Measurements from ENCODE around the gene STX3. TPM values are rescaled to one million over a fixed set of nuclear protein-coding genes. Genes with fewer than 3 reads are reported as not detected.

The STX3 gene
- total RNA-seq, 2 donors from 2014 or later, result 20.8 to 58.5 TPM

DNA sequence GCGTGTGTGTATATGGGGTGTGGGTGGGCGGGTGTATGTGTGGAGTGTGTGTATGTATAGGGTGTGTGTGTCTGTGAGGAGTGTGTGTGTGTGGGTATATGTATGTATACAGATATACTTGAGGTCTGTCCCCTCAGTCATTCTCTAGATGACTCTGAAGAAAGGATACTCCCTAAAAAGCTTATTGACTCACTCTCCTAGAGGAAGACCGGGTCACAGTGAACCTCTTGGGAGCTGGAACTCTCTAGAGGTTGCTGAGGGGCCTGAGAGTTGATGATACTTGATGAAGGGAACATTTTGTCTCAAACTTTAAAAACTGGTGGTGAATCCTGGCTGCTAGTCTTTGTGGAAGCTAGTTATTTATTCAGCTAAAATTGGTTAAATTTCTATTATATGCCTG, 15.1 kb downstream of the STX3 start:
- no peaks in the 10 kb centered on the region for H3K4me1 ChIP-seq (replicated peaks)
- intact Hi-C loops (cut with DNase I), result no loop called here
- 92% methylated on average over 3 of the region's 3 CpGs for WGBS
- TF ChIP-seq POLR2A (IDR thresholded peaks at IDR 0.05), result no peak
- no peak for TF ChIP-seq POLR2AphosphoS5 (IDR thresholded peaks at IDR 0.05)
- TF ChIP-seq, protein P1, sequence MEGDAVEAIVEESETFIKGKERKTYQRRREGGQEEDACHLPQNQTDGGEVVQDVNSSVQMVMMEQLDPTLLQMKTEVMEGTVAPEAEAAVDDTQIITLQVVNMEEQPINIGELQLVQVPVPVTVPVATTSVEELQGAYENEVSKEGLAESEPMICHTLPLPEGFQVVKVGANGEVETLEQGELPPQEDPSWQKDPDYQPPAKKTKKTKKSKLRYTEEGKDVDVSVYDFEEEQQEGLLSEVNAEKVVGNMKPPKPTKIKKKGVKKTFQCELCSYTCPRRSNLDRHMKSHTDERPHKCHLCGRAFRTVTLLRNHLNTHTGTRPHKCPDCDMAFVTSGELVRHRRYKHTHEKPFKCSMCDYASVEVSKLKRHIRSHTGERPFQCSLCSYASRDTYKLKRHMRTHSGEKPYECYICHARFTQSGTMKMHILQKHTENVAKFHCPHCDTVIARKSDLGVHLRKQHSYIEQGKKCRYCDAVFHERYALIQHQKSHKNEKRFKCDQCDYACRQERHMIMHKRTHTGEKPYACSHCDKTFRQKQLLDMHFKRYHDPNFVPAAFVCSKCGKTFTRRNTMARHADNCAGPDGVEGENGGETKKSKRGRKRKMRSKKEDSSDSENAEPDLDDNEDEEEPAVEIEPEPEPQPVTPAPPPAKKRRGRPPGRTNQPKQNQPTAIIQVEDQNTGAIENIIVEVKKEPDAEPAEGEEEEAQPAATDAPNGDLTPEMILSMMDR (IDR thresholded peaks at IDR 0.05), result no peak
- DNase-seq (ENCODE audit: low spot score), result no peak
- no peaks in the 10 kb centered on the region for H3K9me3 ChIP-seq
- H3K36me3 ChIP-seq, result no peaks in the 10 kb centered on the region
- no peaks in the 10 kb centered on the region for H3K27me3 ChIP-seq (replicated peaks; ENCODE audit: insufficient read depth)
- H3K4me3 ChIP-seq, result no peak overlapping the region
- H3K27ac ChIP-seq, result no peak overlapping the region

DNA sequence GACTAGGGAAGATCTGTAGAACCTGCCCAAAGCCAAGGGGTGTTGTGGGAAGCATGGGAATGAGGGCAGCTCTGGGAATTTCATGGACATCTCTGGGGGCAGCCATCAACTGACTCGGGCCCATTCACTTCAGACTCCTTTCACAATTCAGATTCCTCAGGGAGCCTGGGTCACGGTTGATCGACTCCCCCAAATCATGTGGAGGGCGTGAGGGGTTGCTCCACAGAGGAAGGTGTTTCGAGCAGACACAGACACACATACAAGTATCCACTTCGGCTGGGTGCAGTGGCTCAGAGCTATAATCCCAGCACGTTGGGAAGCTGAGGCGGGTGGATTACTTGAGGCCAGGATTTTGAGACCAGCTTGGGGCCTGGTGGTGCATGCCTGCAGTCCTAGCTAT, 15.7 kb downstream of the STX3 start:
- Histone ChIP-seq H3K36me3 (no peaks in the 10 kb centered on the region), H3K4me3 (no peak overlapping the region), H3K9me3 (no peaks in the 10 kb centered on the region), H3K27me3 (replicated peaks; ENCODE audit: insufficient read depth) (no peaks in the 10 kb centered on the region), H3K4me1 (replicated peaks) (no peaks in the 10 kb centered on the region), H3K27ac (no peak overlapping the region)
- intact Hi-C loops (cut with DNase I), result no loop called here
- no peak for TF ChIP-seq POLR2AphosphoS5 (IDR thresholded peaks at IDR 0.05)
- no peak for DNase-seq (ENCODE audit: low spot score)
- WGBS, result 90% methylated on average over 8 of the region's 8 CpGs

DNA sequence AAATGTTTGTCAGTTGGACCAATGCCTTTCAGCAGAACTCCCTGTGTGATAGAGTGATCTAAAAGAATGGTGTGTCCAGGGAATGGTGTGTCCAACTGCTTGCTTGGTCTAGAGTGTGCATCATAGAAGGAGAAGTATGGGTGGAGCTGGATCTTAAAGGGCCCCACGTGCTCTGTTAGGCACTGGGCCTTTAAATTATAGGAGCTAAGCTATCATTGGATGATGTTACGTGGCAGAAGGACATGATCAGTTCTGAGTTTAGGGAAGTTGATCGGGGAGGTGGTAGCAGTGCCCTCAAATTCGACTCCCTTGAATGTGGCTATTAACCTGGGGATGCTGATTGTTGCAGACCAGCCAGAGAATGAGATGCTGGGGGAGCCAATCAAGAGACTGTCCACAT, 16.4 kb downstream of the STX3 start:
- Histone ChIP-seq H3K4me1 (replicated peaks) (no peaks in the 10 kb centered on the region), H3K27ac (no peak overlapping the region), H3K4me3 (no peak overlapping the region), H3K27me3 (replicated peaks; ENCODE audit: insufficient read depth) (no peaks in the 10 kb centered on the region), H3K9me3 (no peaks in the 10 kb centered on the region), H3K36me3 (no peaks in the 10 kb centered on the region)
- intact Hi-C loops (cut with DNase I), result no loop called here
- DNase-seq (ENCODE audit: low spot score), result no peak
- 84% methylated on average over 4 of the region's 4 CpGs for WGBS
- TF ChIP-seq POLR2AphosphoS5 (IDR thresholded peaks at IDR 0.05), result no peak
- no peak for TF ChIP-seq POLR2A (IDR thresholded peaks at IDR 0.05)
- TF ChIP-seq, protein P1 (IDR thresholded peaks at IDR 0.05), result no peak

DNA sequence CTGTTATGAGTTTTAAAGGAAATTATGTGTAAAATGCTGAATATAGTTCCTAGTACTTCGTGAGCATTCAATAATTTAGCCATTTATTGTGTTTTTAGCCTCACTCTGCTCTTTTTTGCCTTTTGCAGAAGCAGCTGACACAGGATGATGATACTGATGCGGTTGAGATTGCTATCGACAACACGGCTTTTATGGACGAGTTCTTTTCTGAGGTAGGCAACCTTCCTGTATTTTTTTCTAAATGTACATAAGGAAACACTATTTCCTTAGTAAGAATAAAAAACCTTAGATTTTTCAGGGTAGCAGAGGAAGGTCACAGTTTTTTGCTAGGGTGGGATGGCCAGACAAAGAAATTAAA, 17.9 kb downstream of the STX3 start:
- peaks cover 3% of the 10 kb centered on the region for H3K4me1 ChIP-seq (replicated peaks)
- H3K27ac ChIP-seq, result no peak overlapping the region
- intact Hi-C loops (cut with DNase I), result no loop called here
- H3K36me3 ChIP-seq, result no peaks in the 10 kb centered on the region
- H3K9me3 ChIP-seq, result no peaks in the 10 kb centered on the region
- TF ChIP-seq POLR2A (IDR thresholded peaks at IDR 0.05) (no peak), POLR2AphosphoS5 (IDR thresholded peaks at IDR 0.05) (no peak)
- TF ChIP-seq, protein P1 (IDR thresholded peaks at IDR 0.05), result no peak
- H3K27me3 ChIP-seq (replicated peaks; ENCODE audit: insufficient read depth), result no peaks in the 10 kb centered on the region
- WGBS, result 78% methylated on average over 5 of the region's 5 CpGs
- no peak overlapping the region for H3K4me3 ChIP-seq
- no peak for DNase-seq (ENCODE audit: low spot score)

DNA sequence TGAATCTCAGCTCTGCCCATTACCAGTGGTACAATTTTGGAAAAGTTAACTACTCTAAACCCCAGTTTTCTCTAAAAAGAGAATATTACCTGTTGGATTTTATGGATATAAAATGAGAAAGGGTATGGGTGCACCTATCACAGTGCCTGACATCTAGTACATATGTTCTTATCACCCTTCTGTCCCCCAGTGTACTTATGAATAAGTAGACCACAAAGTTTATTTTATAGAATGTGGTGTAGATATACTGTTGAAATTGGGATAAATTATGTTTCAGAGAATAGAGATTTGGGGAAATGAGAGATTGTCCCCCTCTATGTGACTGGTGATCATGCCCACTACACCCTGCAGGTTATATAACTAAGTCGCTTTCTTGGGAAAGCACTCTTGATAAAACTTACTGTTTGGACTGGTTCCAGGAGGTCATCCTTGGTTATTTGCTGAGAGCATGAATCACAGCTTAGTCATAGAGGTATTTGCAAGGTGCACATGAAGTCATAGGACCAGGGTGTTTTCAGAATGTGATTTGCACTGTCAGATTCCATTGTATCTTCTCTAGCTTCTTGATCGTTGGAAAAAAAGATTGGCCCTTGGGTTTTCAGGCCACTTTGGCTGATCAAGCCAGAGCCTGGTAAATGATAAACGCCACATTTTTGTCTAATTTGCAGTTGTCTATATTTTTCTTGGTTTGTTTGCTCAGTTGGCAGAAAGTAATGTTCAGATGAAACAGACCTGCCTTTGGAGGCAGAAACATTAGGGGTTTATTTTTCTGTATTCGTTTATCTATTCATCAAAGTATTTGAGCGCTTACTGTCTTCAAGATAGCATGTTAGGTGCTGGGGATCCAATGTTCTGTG, 21.3 kb downstream of the STX3 start:
- WGBS, result 55% methylated on average over 5 of the region's 5 CpGs
- H3K4me3 ChIP-seq, result no peak overlapping the region
- DNase-seq (ENCODE audit: low spot score), result peak; percentile 29
- H3K9me3 ChIP-seq, result no peaks in the 10 kb centered on the region
- no peak overlapping the region for H3K27ac ChIP-seq
- H3K4me1 ChIP-seq (replicated peaks), result peaks cover 3% of the 10 kb centered on the region
- H3K36me3 ChIP-seq, result no peaks in the 10 kb centered on the region
- no peaks in the 10 kb centered on the region for H3K27me3 ChIP-seq (replicated peaks; ENCODE audit: insufficient read depth)
- intact Hi-C loops (cut with DNase I), result no loop called here
- TF ChIP-seq POLR2A (IDR thresholded peaks at IDR 0.05), result no peak
- peak; percentile 60 for TF ChIP-seq POLR2AphosphoS5 (IDR thresholded peaks at IDR 0.05)
- TF ChIP-seq, protein P1 (IDR thresholded peaks at IDR 0.05), result no peak

Measured in prostate gland (tissue), 2 donors.